ENCODE data around the gene HIPK4.
"Not testable (repeated sequence)": the region's sequence is repeated elsewhere in the genome, so short reads cannot be mapped to it uniquely, and the experiment has no call there.

Gene HIPK4

GRCh38 chr19:40337594-40337993, 52.4 kb downstream of the HIPK4 start:
- in situ Hi-C loops (cut with HindIII; ENCODE audit: low sequenced_read_pairs), result no loop called here
- TF ChIP-seq CTCF (IDR thresholded peaks at IDR 0.05; ENCODE audit: low read depth, low read length), result no peak
- no peak overlapping the region for H3K4me3 ChIP-seq (ENCODE audit: low read depth, low read length)
- DNase-seq (ENCODE audit: low read depth, low spot score), result no peak

GRCh38 chr19:40337107-40337506, 52.9 kb downstream of the HIPK4 start:
- in situ Hi-C loops (cut with HindIII; ENCODE audit: low sequenced_read_pairs), result no loop called here
- no peak for TF ChIP-seq CTCF (IDR thresholded peaks at IDR 0.05; ENCODE audit: low read depth, low read length)
- H3K4me3 ChIP-seq (ENCODE audit: low read depth, low read length), result no peak overlapping the region
- no peak for DNase-seq (ENCODE audit: low read depth, low spot score)

GRCh38 chr19:40336601-40336900, 53.4 kb downstream of the HIPK4 start:
- TF ChIP-seq CTCF (IDR thresholded peaks at IDR 0.05; ENCODE audit: low read depth, low read length), result no peak

GRCh38 chr19:40335855-40336600, 54.0 kb downstream of the HIPK4 start:
- peak; percentile 19 for DNase-seq (ENCODE audit: low read depth, low spot score)
- in situ Hi-C loops (cut with HindIII; ENCODE audit: low sequenced_read_pairs), result no loop called here
- H3K4me3 ChIP-seq (ENCODE audit: low read depth, low read length), result no peak overlapping the region
- TF ChIP-seq CTCF (IDR thresholded peaks at IDR 0.05; ENCODE audit: low read depth, low read length), result no peak

More at GRCh38 chr19:40336601-40336900, 53.4 kb downstream of the HIPK4 start:
- no peak for DNase-seq (ENCODE audit: low read depth, low spot score)
- no peak overlapping the region for H3K4me3 ChIP-seq (ENCODE audit: low read depth, low read length)
- in situ Hi-C loops (cut with HindIII; ENCODE audit: low sequenced_read_pairs), result no loop called here

GRCh38 chr19:40335101-40335500, 54.9 kb downstream of the HIPK4 start:
- DNase-seq (ENCODE audit: low read depth, low spot score), result no peak
- in situ Hi-C loops (cut with HindIII; ENCODE audit: low sequenced_read_pairs), result no loop called here
- TF ChIP-seq CTCF (IDR thresholded peaks at IDR 0.05; ENCODE audit: low read depth, low read length), result no peak
- no peak overlapping the region for H3K4me3 ChIP-seq (ENCODE audit: low read depth, low read length)

GRCh38 chr19:40333083-40333482, 56.9 kb downstream of the HIPK4 start:
- in situ Hi-C loops (cut with HindIII; ENCODE audit: low sequenced_read_pairs); H3K4me3 ChIP-seq (ENCODE audit: low read depth, low read length); DNase-seq (ENCODE audit: low read depth, low spot score): not testable (repeated sequence)

GRCh38 chr19:40332669-40333068, 57.3 kb downstream of the HIPK4 start:
- in situ Hi-C loops (cut with HindIII; ENCODE audit: low sequenced_read_pairs), result no loop called here
- no peak for TF ChIP-seq CTCF (IDR thresholded peaks at IDR 0.05; ENCODE audit: low read depth, low read length)
- no peak for DNase-seq (ENCODE audit: low read depth, low spot score)
- no peak overlapping the region for H3K4me3 ChIP-seq (ENCODE audit: low read depth, low read length)
